H1 (cell line): Measurements from ENCODE around the gene MEGF11. TPM values are rescaled to one million over a fixed set of nuclear protein-coding genes. Genes with fewer than 3 reads are reported as not detected.

ENCODE experiments used
- CTCF ChIA-PET: fragments of 300-600 bp; sonication (Branson Sonifier 250); formaldehyde crosslinking; loops from one replicate; lab custom pipeline; 2021; ENCODE audit not compliant: partially characterized antibody; lab: Charles Lee
- POLR2A ChIA-PET: fragments of 300-600 bp; sonication (Branson Sonifier 250); formaldehyde crosslinking; loops from one replicate; lab custom pipeline; 2021; ENCODE audit warnings: inconsistent platforms; ENCODE audit not compliant: partially characterized antibody; lab: Charles Lee
- DNase-seq, 2 experiments: peaks; one replicate each; pipeline versions ENCODE4 v3.0.0 to v3.0.0-alpha.2; 2010 to 2022; ENCODE audit warnings: low spot score in 2 of 2, low read depth in 1 of 2, mixed read lengths in 1 of 2
- FAIRE-seq: peaks from 2 replicates; lab custom pipeline; 2011; peaks lifted over from hg19 to GRCh38; lab: Jason Lieb, UNC
- H2AFZ ChIP-seq: 2 replicates; pipeline ENCODE4 v1.8.1; 2012; ENCODE audit warnings: low read length, inconsistent platforms
- H2AK5ac ChIP-seq: 2 replicates; pipeline ENCODE4 v1.6.1; 2013; ENCODE audit warnings: low read depth, low read length
- H2BK120ac ChIP-seq: replicated peaks from 2 replicates; pipeline ENCODE3; 2013; ENCODE audit warnings: low read depth, low read length, inconsistent platforms
- H2BK12ac ChIP-seq: 2 replicates; pipeline ENCODE4 v1.6.1; 2013; ENCODE audit warnings: low read depth, low read length
- H2BK15ac ChIP-seq: 2 replicates; pipeline ENCODE4 v1.6.1; 2013; ENCODE audit warnings: low read length
- H2BK20ac ChIP-seq: 2 replicates; pipeline ENCODE4 v1.6.1; 2013; ENCODE audit warnings: low read length
- H2BK5ac ChIP-seq: 2 replicates; pipeline ENCODE4 v1.6.1; 2013; ENCODE audit warnings: low read depth, low read length
- H3K14ac ChIP-seq: 2 replicates; pipeline ENCODE4 v1.6.1; 2013; ENCODE audit warnings: inconsistent platforms; ENCODE audit not compliant: insufficient read length
- H3K18ac ChIP-seq: 2 replicates; pipeline ENCODE4 v1.6.1; 2013; ENCODE audit warnings: low read length; ENCODE audit errors: extremely low read depth
- H3K23ac ChIP-seq: 2 replicates; pipeline ENCODE4 v1.6.1; 2013; ENCODE audit warnings: inconsistent platforms; ENCODE audit not compliant: insufficient read length
- H3K23me2 ChIP-seq: 2 replicates; pipeline ENCODE4 v1.6.1; 2013; ENCODE audit warnings: low read depth, low read length
- H3K27ac ChIP-seq: 2 replicates; pipeline ENCODE4 v1.6.1; 2011; ENCODE audit warnings: low read depth, low read length, inconsistent platforms
- H3K27me3 ChIP-seq, 4 experiments: replicated peaks in 1 of 4; 1 replicate in 1 of 4; 2 replicates in 3 of 4; pipeline versions ENCODE4 v1.6.1 to v1.8.1; 2011 to 2013; ENCODE audit warnings: low read length in 3 of 4, mild to moderate bottlenecking in 3 of 4, inconsistent platforms in 2 of 4, mixed read lengths in 2 of 4, moderate library complexity in 1 of 4; ENCODE audit not compliant: control insufficient read depth in 3 of 4, insufficient read depth in 3 of 4; ENCODE audit errors: extremely low read depth in 1 of 4
- H3K36me3 ChIP-seq, 4 experiments: 2 replicates each; pipeline versions ENCODE4 v1.6.1 to v1.8.1; 2011 to 2013; ENCODE audit warnings: mild to moderate bottlenecking in 4 of 4, low read length in 3 of 4, moderate library complexity in 2 of 4, control low read depth in 1 of 4, inconsistent platforms in 1 of 4; ENCODE audit not compliant: insufficient read depth in 4 of 4, control insufficient read depth in 2 of 4
- H3K4ac ChIP-seq: replicated peaks from 2 replicates; pipeline ENCODE3; 2013; ENCODE audit warnings: low read length, low read depth, mixed read lengths, inconsistent platforms; ENCODE audit not compliant: insufficient read length
- H3K4me1 ChIP-seq, 4 experiments: replicated peaks in 1 of 4; 1 replicate in 1 of 4; 2 replicates in 3 of 4; pipeline versions ENCODE4 v1.6.1 to v1.8.1; 2011 to 2013; ENCODE audit warnings: low read length in 3 of 4, inconsistent platforms in 2 of 4, mixed read lengths in 1 of 4; ENCODE audit not compliant: insufficient read depth in 4 of 4, control insufficient read depth in 3 of 4
- H3K4me2 ChIP-seq, 2 experiments: 2 replicates each; pipeline versions ENCODE4 v1.6.1 to v1.8.1; 2011 to 2013; ENCODE audit warnings: low read depth in 2 of 2, low read length in 2 of 2, control low read depth in 1 of 2, inconsistent platforms in 1 of 2, mild to moderate bottlenecking in 1 of 2; ENCODE audit not compliant: insufficient read depth in 1 of 2
- H3K4me3 ChIP-seq, 4 experiments: fragments of 200-600, 300-600 bp in 1 of 4; sonication (generic), shearing (Covaris generic), sonication (Bioruptor Twin) in 1 of 4; 2 replicates each; pipeline versions ENCODE4 v1.5.1 to v1.8.1; 2011 to 2016; ENCODE audit warnings: low read length in 4 of 4, low read depth in 3 of 4, control low read depth in 2 of 4, inconsistent platforms in 2 of 4, mild to moderate bottlenecking in 2 of 4, mixed read lengths in 1 of 4, moderate library complexity in 1 of 4; ENCODE audit not compliant: insufficient read depth in 2 of 4; ENCODE audit errors: extremely low read depth in 1 of 4
- H3K56ac ChIP-seq: replicated peaks from 2 replicates; pipeline ENCODE3; 2013; ENCODE audit warnings: low read depth, mild to moderate bottlenecking, mixed read lengths, low read length, inconsistent platforms; ENCODE audit not compliant: insufficient read length
- H3K79me1 ChIP-seq: 2 replicates; pipeline ENCODE4 v1.6.1; 2013; ENCODE audit warnings: low read depth, low read length, control low read depth
- H3K79me2 ChIP-seq, 2 experiments: 2 replicates each; pipeline versions ENCODE4 v1.6.1 to v1.8.1; 2012 to 2013; ENCODE audit warnings: low read length in 2 of 2, mild to moderate bottlenecking in 2 of 2, inconsistent platforms in 1 of 2; ENCODE audit not compliant: insufficient read depth in 2 of 2, control insufficient read depth in 1 of 2
- H3K9ac ChIP-seq, 4 experiments: replicated peaks in 1 of 4; 1 replicate in 1 of 4; 2 replicates in 3 of 4; pipeline versions ENCODE4 v1.6.1 to v1.8.1; 2011 to 2013; ENCODE audit warnings: low read depth in 3 of 4, low read length in 3 of 4, control low read depth in 2 of 4, mild to moderate bottlenecking in 2 of 4, moderate library complexity in 2 of 4, inconsistent platforms in 1 of 4; ENCODE audit errors: extremely low read depth in 1 of 4
- H3K9me3 ChIP-seq, 2 experiments: 2 replicates each; pipeline versions ENCODE4 v1.6.1 to v1.8.1; 2012 to 2013; ENCODE audit warnings: mild to moderate bottlenecking in 2 of 2, moderate library complexity in 2 of 2, control low read depth in 1 of 2, inconsistent platforms in 1 of 2, low read depth in 1 of 2, low read length in 1 of 2, mixed read lengths in 1 of 2; ENCODE audit not compliant: insufficient read depth in 2 of 2
- H4K20me1 ChIP-seq, 2 experiments: replicated peaks in 1 of 2; 2 replicates each; pipeline versions ENCODE3 to v1.8.1; 2011 to 2013; ENCODE audit warnings: inconsistent platforms in 2 of 2, low read length in 2 of 2, mild to moderate bottlenecking in 1 of 2; ENCODE audit not compliant: insufficient read depth in 2 of 2, control insufficient read depth in 1 of 2
- H4K5ac ChIP-seq: 2 replicates; pipeline ENCODE4 v1.6.1; 2013; ENCODE audit warnings: low read length, low read depth, mixed read lengths, inconsistent platforms; ENCODE audit not compliant: insufficient read length
- H4K8ac ChIP-seq: 2 replicates; pipeline ENCODE4 v1.8.0; 2013; ENCODE audit warnings: mild to moderate bottlenecking, moderate library complexity, low read length, inconsistent platforms; ENCODE audit not compliant: insufficient read depth; ENCODE audit errors: extremely low read depth
- H4K91ac ChIP-seq: replicated peaks from 2 replicates; pipeline ENCODE3; 2013; ENCODE audit warnings: low read length, mixed read lengths, inconsistent platforms; ENCODE audit not compliant: insufficient read length
- TBP ChIP-seq: IDR thresholded peaks from 2 replicates; pipeline ENCODE4 v1.6.1; 2011; ENCODE audit warnings: low read depth, low read length, improper control_type of control experiment
- WGBS, 2 experiments: shearing (Covaris generic) in 1 of 2; methylation state at CpG; one replicate each; pipeline versions ENCODE4 v1.1.6 to v1.1.7; 2013 to 2015; ENCODE audit warnings: low lambda C conversion rate in 2 of 2, mixed read lengths in 2 of 2, inconsistent platforms in 1 of 2, low coverage in 1 of 2, missing lambda C conversion rate in 1 of 2; ENCODE audit not compliant: insufficient replicate concordance in 2 of 2, insufficient coverage in 1 of 2, insufficient read length in 1 of 2; ENCODE audit errors: extremely low coverage in 1 of 2, missing lambda C conversion rate in 1 of 2; 5-methylcytosine and 5-hydroxymethylcytosine counted together
- polyA plus RNA-seq, 7 experiments: library from polyadenylated mRNA; depleted of rRNA in 3 of 7; stranded (reverse) in 5 of 7; unstranded in 2 of 7; fragments of >200 nt in 5 of 7; fragments of 200-250 nt in 2 of 7; gene quantifications; 1 replicate in 5 of 7; 2 replicates in 1 of 7; 4 replicates in 1 of 7; pipeline versions ENCODE4 v1.2.1 to v1.2.3, GENCODE V29; 2011 to 2013; ENCODE audit warnings: missing spikeins in 2 of 7, mixed read lengths in 2 of 7
- total RNA-seq: library from RNA; stranded (reverse); fragmentation: NEBNext Ultra II Directional; extraction: Animal tissue kit (Norgen Biotek cat#: 25700); gene quantifications from 2 replicates; pipeline ENCODE4 v1.2.1, GENCODE V29; 2021

The MEGF11 gene
- total and polyA plus RNA-seq, 2 of the 8 experiments (the other 6 are each of a cell fraction or from before 2014, with no cell fraction given) = 4.4 to 4.8 TPM

- Histone ChIP-seq H3K79me1 (no peaks in the 10 kb centered on the region), H2BK15ac (no peak overlapping the region), H2AK5ac (no peak overlapping the region), H3K23ac (no peak overlapping the region), H3K9ac (no peak overlapping the region), H2BK5ac (no peak overlapping the region), H3K79me2 (no peaks in the 10 kb centered on the region), H3K4me2 (no peak overlapping the region), H3K36me3 (no peaks in the 10 kb centered on the region), H3K23me2 (no peaks in the 10 kb centered on the region), H2BK20ac (no peak overlapping the region), H4K91ac (no peak overlapping the region), H3K9me3 (peaks cover 21 to 22% of the 10 kb centered on the region in 2 experiments), H2BK12ac (no peak overlapping the region), H2BK120ac (no peak overlapping the region), H4K20me1 (no peaks in the 10 kb centered on the region), H3K18ac (no peak overlapping the region), H3K4me3 (no peak overlapping the region), H3K4me1 (peaks cover 13 to 23% (median 18%) of the 10 kb centered on the region in 4 experiments), H3K4ac (no peak overlapping the region), H2AFZ (no peak overlapping the region), H3K27me3 (peaks cover 0 to 2% (median 0%) of the 10 kb centered on the region in 4 experiments; a peak in 1 of 7 replicates), H3K56ac (no peak overlapping the region), H4K5ac (no peak overlapping the region), H3K27ac (no peak overlapping the region), H4K8ac (no peak overlapping the region), H3K14ac (no peak overlapping the region)
- ChIA-PET POLR2A (no interaction called here), CTCF (interaction anchor here (0.7 to 2.3 kb wide), 13 partner anchors 10 to 253 kb away, joined by 3 to 5 read pairs (median 3); no protein-coding TSS in a partner anchor)
- FAIRE-seq (no peak), DNase-seq (no peak)
- 89% methylated on average over 5 of the region's 5 CpGs; no CpG with 5 or more reads in 1 of the 2 experiments for WGBS, 2 experiments
- no peak for TF ChIP-seq TBP
Measured at GRCh38 chr15:66035901-66036300, 217.6 kb downstream of the MEGF11 start.
